ENCODE data around the gene HILPDA.

HILPDA gene

GRCh38 chr7:128455543-128456254 is at the start of gene HILPDA:
Gene HILPDA, plus strand, starts transcription at chr7:128455878. Its CDS starts 1,391 bp downstream, at chr7:128457269.
- peak; percentile 89 for DNase-seq

GRCh38 chr7:128406314-128407232 is 49.1 kb upstream of the HILPDA start:
- DNase-seq = no peak

GRCh38 chr7:128407233-128407589 is 48.5 kb upstream of the HILPDA start:
- DNase-seq = no peak

GRCh38 chr7:128407751-128408708 is 47.6 kb upstream of the HILPDA start:
- no peak for DNase-seq

- DNase-seq = no peak
These were observed 46.7 kb upstream of the HILPDA start for GRCh38 chr7:128408709-128409595.

- peak; percentile 85 for DNase-seq
These were observed 45.9 kb upstream of the HILPDA start, which contains the start of gene IMPDH1 for GRCh38 chr7:128409596-128410450. Gene IMPDH1, minus strand, starts transcription at chr7:128409982. Its CDS starts 81 bp downstream, at chr7:128409901.

GRCh38 chr7:128410451-128410753 is 45.3 kb upstream of the HILPDA start:
- no peak for DNase-seq

- no peak for DNase-seq
These were observed 40.4 kb upstream of the HILPDA start for GRCh38 chr7:128415217-128415785.

GRCh38 chr7:128417071-128417470 is 38.6 kb upstream of the HILPDA start:
- DNase-seq = no peak

GRCh38 chr7:128419257-128419656 is 36.4 kb upstream of the HILPDA start:
- no peak for DNase-seq

- no peak for DNase-seq
These were observed 34.9 kb upstream of the HILPDA start for GRCh38 chr7:128420773-128421172.

- DNase-seq = no peak
These were observed 34.3 kb upstream of the HILPDA start for GRCh38 chr7:128421384-128421783.

GRCh38 chr7:128422037-128422436 is 33.6 kb upstream of the HILPDA start:
- DNase-seq = no peak

GRCh38 chr7:128422842-128423241 is 32.8 kb upstream of the HILPDA start:
- no peak for DNase-seq

GRCh38 chr7:128424686-128425275 is 30.9 kb upstream of the HILPDA start:
- no peak for DNase-seq

GRCh38 chr7:128425850-128426249 is 29.8 kb upstream of the HILPDA start:
- DNase-seq = peak; percentile 83

- no peak for DNase-seq
These were observed 28.3 kb upstream of the HILPDA start for GRCh38 chr7:128427289-128427891.

GRCh38 chr7:128430207-128430606 is 25.5 kb upstream of the HILPDA start:
- DNase-seq = no peak

GRCh38 chr7:128431221-128431620 is 24.5 kb upstream of the HILPDA start:
- no peak for DNase-seq

GRCh38 chr7:128431754-128432153 is 23.9 kb upstream of the HILPDA start:
- DNase-seq = no peak
